Nephron (organoid): ENCODE results near the gene AFF3.
"Not testable (repeated sequence)": the region's sequence is repeated elsewhere in the genome, so short reads cannot be mapped to it uniquely, and the experiment has no call there.

Source experiments
- H3K27ac Mint-ChIP-seq, 3 experiments: 2 replicates each; pipeline ENCODE4 v1.8.0; 2020; ENCODE audit warnings: mixed read lengths in 3 of 3, mild to moderate bottlenecking in 2 of 3, moderate library complexity in 1 of 3
- H3K27me3 Mint-ChIP-seq: 2 replicates; pipeline ENCODE4 v1.8.0; 2021; ENCODE audit warnings: low read depth, mild to moderate bottlenecking, moderate library complexity, mixed read lengths
- H3K36me3 Mint-ChIP-seq: 2 replicates; pipeline ENCODE4 v1.8.0; 2020; ENCODE audit warnings: low read depth, mixed read lengths
- H3K4me1 Mint-ChIP-seq: 2 replicates; pipeline ENCODE4 v1.8.0; 2020; ENCODE audit warnings: mixed read lengths
- H3K4me3 Mint-ChIP-seq, 3 experiments: 2 replicates each; pipeline ENCODE4 v1.8.0; 2020; ENCODE audit warnings: mild to moderate bottlenecking in 3 of 3, mixed read lengths in 3 of 3, moderate library complexity in 2 of 3
- H3K9me3 Mint-ChIP-seq: 2 replicates; pipeline ENCODE4 v1.8.0; 2020; ENCODE audit warnings: mixed read lengths
- TF ChIP-seq, protein P1 (sequence below), 3 experiments: fragments of 200-600 bp; sonication (generic); IDR thresholded peaks; one replicate each; pipeline ENCODE4 v1.5.0; 2021; ENCODE audit warnings: antibody characterized with exemption in 3 of 3; ENCODE audit not compliant: unreplicated experiment in 3 of 3

Gene AFF3

DNA sequence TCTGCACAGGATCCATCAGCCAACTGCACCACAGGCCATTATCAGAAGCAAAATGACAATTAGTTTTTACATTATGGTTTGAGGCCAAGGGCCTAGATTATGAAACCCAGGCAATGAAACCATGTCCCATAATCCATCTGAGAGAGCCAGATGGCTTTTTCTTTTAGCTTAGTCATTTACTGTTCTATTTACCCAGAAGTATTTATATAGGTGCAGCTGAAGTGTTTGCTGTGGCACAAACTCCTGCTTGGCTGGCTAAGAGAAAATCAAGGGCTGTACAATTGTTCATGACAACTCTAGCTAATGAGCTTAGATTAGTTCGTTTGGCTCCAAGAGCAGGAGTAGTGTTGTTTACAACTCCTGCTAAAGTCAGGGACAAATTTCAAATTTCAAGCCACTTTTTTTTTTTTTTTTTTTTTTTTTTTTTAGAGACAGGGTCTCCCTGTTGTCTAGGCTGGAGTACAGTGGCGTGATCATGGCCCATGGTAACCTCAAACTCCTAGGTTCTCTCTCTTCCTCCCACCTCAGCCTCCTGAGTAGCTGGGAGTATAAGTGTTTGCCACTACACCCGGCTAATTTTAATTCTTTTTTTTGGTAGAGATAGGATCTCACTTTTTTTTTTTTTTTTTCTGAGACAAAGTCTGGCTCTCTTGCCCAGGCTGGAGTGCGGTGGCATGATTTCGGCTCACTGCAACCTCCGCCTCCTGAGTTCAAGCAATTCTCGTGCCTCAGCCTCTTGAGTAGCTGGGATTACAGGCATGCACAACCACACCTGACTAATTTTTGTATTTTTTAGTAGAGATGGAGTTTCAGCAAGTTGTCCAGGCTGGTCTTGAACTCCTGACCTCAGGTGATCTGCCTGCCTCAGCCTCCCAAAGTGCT, 634.2 kb downstream of the AFF3 start:
- TF ChIP-seq, protein P1, sequence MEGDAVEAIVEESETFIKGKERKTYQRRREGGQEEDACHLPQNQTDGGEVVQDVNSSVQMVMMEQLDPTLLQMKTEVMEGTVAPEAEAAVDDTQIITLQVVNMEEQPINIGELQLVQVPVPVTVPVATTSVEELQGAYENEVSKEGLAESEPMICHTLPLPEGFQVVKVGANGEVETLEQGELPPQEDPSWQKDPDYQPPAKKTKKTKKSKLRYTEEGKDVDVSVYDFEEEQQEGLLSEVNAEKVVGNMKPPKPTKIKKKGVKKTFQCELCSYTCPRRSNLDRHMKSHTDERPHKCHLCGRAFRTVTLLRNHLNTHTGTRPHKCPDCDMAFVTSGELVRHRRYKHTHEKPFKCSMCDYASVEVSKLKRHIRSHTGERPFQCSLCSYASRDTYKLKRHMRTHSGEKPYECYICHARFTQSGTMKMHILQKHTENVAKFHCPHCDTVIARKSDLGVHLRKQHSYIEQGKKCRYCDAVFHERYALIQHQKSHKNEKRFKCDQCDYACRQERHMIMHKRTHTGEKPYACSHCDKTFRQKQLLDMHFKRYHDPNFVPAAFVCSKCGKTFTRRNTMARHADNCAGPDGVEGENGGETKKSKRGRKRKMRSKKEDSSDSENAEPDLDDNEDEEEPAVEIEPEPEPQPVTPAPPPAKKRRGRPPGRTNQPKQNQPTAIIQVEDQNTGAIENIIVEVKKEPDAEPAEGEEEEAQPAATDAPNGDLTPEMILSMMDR (IDR thresholded peaks at IDR 0.05; ENCODE audit: unreplicated experiment in 3 of 3), result no peak
- no peak overlapping the region for H3K27ac Mint-ChIP-seq
- no peaks in the 10 kb centered on the region for H3K36me3 Mint-ChIP-seq
- H3K4me3 Mint-ChIP-seq, result no peak overlapping the region
- peaks cover 24% of the 10 kb centered on the region for H3K4me1 Mint-ChIP-seq
- peaks cover 7% of the 10 kb centered on the region for H3K27me3 Mint-ChIP-seq
- H3K9me3 Mint-ChIP-seq, result no peaks in the 10 kb centered on the region

DNA sequence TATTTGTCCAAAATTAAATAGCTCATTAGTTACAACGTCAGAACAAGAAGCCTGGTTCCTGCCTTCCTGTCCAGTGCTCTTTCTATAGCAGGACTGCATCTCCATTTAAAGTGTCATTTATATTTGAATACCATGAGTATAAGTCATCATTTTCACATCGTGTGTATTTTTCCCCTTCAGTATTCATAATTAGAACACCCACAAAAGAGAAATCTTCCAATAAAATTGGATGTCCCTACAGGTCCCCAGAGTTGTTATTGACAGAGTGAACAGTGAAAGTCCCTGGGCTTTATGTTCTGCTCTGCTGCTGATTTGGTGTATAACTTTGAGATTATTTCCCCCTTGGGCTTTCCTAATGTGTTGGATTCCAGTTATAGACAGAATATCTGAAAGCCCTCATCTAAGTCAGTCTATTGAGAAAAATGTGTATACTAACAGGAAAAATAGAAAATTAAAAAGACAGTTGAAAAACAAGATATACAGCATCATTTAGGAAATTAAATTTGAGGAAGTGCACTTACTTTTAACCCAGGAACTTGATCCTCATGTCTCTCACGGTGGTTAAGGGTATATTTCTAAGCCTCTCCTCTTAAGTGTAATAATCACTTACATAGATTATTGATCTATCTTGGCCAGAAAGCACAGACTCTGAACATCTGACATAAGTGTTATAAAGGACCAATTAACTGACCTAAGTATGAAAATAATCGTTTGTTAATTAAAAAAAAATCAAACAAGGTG, 637.4 kb downstream of the AFF3 start:
- TF ChIP-seq, protein P1 (IDR thresholded peaks at IDR 0.05; ENCODE audit: unreplicated experiment in 3 of 3), result no peak
- Mint-ChIP-seq H3K4me1 (peaks cover 9% of the 10 kb centered on the region), H3K9me3 (no peaks in the 10 kb centered on the region), H3K4me3 (no peak overlapping the region), H3K27me3 (peaks cover 4% of the 10 kb centered on the region), H3K27ac (no peak overlapping the region), H3K36me3 (no peaks in the 10 kb centered on the region)

DNA sequence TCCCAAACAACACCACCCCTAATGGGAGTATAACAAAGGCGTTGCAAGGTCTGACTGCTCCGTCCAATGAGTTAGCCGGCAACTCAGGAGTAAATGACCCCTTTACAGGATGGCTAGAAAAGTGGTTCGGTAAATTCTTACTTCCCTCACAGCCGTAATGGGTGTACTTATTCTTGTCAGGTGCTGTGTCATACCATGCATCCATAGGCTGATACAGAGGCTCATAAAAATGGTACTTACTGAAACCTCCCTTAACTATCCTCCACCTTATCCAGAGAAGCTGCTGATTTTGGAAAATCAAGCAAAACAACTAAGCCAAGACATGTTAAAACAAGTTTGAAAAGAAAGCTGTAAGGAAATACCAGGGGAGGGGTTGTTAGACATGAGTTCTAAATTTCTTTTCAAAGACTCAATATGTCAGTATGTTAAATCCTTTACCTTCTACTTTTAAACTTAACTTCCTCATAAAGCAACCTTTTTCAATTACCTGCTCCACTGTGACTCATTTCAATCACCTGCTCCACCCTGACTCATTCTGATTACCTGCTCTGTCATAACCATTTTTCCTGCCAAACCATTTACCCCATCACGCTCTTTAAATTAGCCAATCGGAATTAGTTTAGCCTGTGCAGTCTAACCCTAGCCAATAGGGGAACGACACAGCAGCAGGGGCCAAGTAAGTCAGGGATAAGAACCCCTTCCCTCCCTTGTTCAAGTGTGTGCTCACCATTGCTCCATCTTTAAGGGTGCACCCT, 638.6 kb downstream of the AFF3 start:
- H3K36me3 Mint-ChIP-seq, H3K27me3 Mint-ChIP-seq, H3K9me3 Mint-ChIP-seq, H3K27ac Mint-ChIP-seq, H3K4me1 Mint-ChIP-seq, H3K4me3 Mint-ChIP-seq: not testable (repeated sequence)

DNA sequence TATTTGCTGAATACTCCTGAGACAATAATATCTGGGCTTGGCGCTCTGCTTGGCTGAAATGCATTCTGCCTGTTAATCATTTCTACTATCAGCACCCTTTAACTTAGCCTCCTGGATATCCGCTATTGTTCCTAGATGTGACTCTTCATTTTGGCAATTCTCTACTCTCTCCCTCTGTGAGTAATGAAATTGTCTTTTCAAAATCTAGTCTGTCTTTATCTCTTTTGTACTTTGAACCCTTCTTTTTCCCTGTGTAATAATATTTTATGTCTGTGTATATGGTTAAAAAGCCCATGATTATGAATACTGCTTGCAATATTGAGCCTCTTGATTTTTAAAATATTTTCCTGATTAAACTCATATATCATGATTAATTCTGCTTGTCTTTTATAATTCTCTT, 646.4 kb downstream of the AFF3 start:
- Mint-ChIP-seq H3K27ac (peak overlapping the region; percentile 8 to 53 (median 46)), H3K27me3 (peaks cover 11% of the 10 kb centered on the region), H3K9me3 (no peaks in the 10 kb centered on the region), H3K36me3 (no peaks in the 10 kb centered on the region), H3K4me1 (peaks cover 23% of the 10 kb centered on the region), H3K4me3 (no peak overlapping the region)
- TF ChIP-seq, protein P1 (IDR thresholded peaks at IDR 0.05; ENCODE audit: unreplicated experiment in 3 of 3), result no peak
